C4-2B (cell line): ENCODE results near the gene CENPA.
"Not testable (repeated sequence)": the region's sequence is repeated elsewhere in the genome, so short reads cannot be mapped to it uniquely, and the experiment has no call there.

Experiments used
- H3K27ac ChIP-seq: fragments of 450-650 bp; 2 replicates; pipeline ENCODE4 v1.5.1; 2017
- CTCF ChIP-seq: fragments of 450-650 bp; conservative IDR thresholded peaks from 2 replicates; pipeline ENCODE4 v1.5.1; 2017; ENCODE audit warnings: mild to moderate bottlenecking
- ZFX ChIP-seq: fragments of 450-650 bp; IDR thresholded peaks from 2 replicates; pipeline ENCODE4 v1.6.1; 2017

CENPA gene

GRCh38 chr2:26754972-26755670 is 30.7 kb upstream of the CENPA start:
- H3K27ac ChIP-seq, result no peak overlapping the region
- TF ChIP-seq CTCF, result no peak
- TF ChIP-seq ZFX, result no peak

GRCh38 chr2:26756337-26756736 is 29.5 kb upstream of the CENPA start:
- H3K27ac ChIP-seq, result no peak overlapping the region
- TF ChIP-seq CTCF (no peak), ZFX (no peak)

- no peak for TF ChIP-seq CTCF
- no peak for TF ChIP-seq ZFX
- peak overlapping the region; percentile 35; the same call in 1 of the 2 replicates for H3K27ac ChIP-seq
These were observed 27.7 kb upstream of the CENPA start for GRCh38 chr2:26757873-26758789.

GRCh38 chr2:26758790-26759321 is 27.0 kb upstream of the CENPA start:
- H3K27ac ChIP-seq, result peak overlapping the region; percentile 35; the same call in 1 of the 2 replicates
- TF ChIP-seq CTCF, result no peak
- no peak for TF ChIP-seq ZFX

- TF ChIP-seq ZFX (no peak), CTCF (no peak)
- no peak overlapping the region for H3K27ac ChIP-seq
These were observed 26.0 kb upstream of the CENPA start for GRCh38 chr2:26759845-26760244.

GRCh38 chr2:26760991-26761390 is 24.9 kb upstream of the CENPA start:
- not testable (repeated sequence) for H3K27ac ChIP-seq

GRCh38 chr2:26763019-26763418 is 22.8 kb upstream of the CENPA start:
- TF ChIP-seq CTCF, result no peak
- TF ChIP-seq ZFX, result no peak
- no peak overlapping the region for H3K27ac ChIP-seq
